Thymus (tissue), 11 donors: ENCODE data around the gene AFF3. TPM values are rescaled to one million over a fixed set of nuclear protein-coding genes. Genes with fewer than 3 reads are reported as not detected.
"Not testable (repeated sequence)": the region's sequence is repeated elsewhere in the genome, so short reads cannot be mapped to it uniquely, and the experiment has no call there.

ENCODE experiments used
- DNase-seq, 9 donors: peaks; one replicate each; pipeline ENCODE4 v3.0.0-alpha.2; 2013; ENCODE audit warnings: low spot score in 9 of 9, low read depth in 6 of 9, missing footprints in 1 of 9
- H3K27ac ChIP-seq, 2 donors: one replicate each; pipeline ENCODE4 v1.5.1; 2013; ENCODE audit warnings: control low read depth in 1 of 2, low read depth in 1 of 2, low read length in 1 of 2, mild to moderate bottlenecking in 1 of 2, moderate library complexity in 1 of 2
- H3K27me3 ChIP-seq, 2 donors: one replicate each; pipeline ENCODE4 v1.5.1; 2013; ENCODE audit warnings: low read length in 1 of 2; ENCODE audit not compliant: control insufficient read depth in 2 of 2, insufficient read depth in 1 of 2
- H3K36me3 ChIP-seq, 2 donors: one replicate each; pipeline ENCODE4 v1.5.1; 2013; ENCODE audit warnings: low read length in 1 of 2, mild to moderate bottlenecking in 1 of 2, moderate library complexity in 1 of 2; ENCODE audit not compliant: control insufficient read depth in 2 of 2, insufficient read depth in 2 of 2
- H3K4me1 ChIP-seq, 2 donors: one replicate each; pipeline ENCODE4 v1.5.1; 2013; ENCODE audit warnings: low read length in 2 of 2; ENCODE audit not compliant: control insufficient read depth in 2 of 2, insufficient read depth in 2 of 2
- H3K4me3 ChIP-seq, 2 donors: one replicate each; pipeline ENCODE4 v1.5.1; 2013; ENCODE audit warnings: low read length in 2 of 2, control low read depth in 1 of 2, mild to moderate bottlenecking in 1 of 2
- H3K9me3 ChIP-seq, 2 donors: one replicate each; pipeline ENCODE4 v1.5.1; 2013; ENCODE audit warnings: low read length in 1 of 2, mild to moderate bottlenecking in 1 of 2; ENCODE audit not compliant: control insufficient read depth in 2 of 2, insufficient read depth in 1 of 2
- WGBS: extraction: QIAGEN DNeasy Blood & Tissue Kit; methylation state at CpG from one replicate; pipeline ENCODE4 v1.1.7; 2013; 5-methylcytosine and 5-hydroxymethylcytosine counted together
- polyA plus RNA-seq: library from polyadenylated mRNA; stranded (reverse); fragments of 200-250 nt; gene quantifications from one replicate; pipeline ENCODE4 v1.2.3, GENCODE V29; 2013
- total RNA-seq: library from RNA; stranded (reverse); fragments of 120-200 nt; gene quantifications from one replicate; pipeline ENCODE4 v1.2.4, GENCODE V29; 2013
- donor health status: healthy.

The AFF3 gene
- total and polyA plus RNA-seq, 2 donors, result 5.3 to 9.7 TPM

- DNase-seq, H3K9me3 ChIP-seq, H3K27ac ChIP-seq, H3K36me3 ChIP-seq, H3K4me3 ChIP-seq, H3K4me1 ChIP-seq, H3K27me3 ChIP-seq: not testable (repeated sequence)
- WGBS, result 96% methylated on average over 8 of the region's 8 CpGs
Measured at GRCh38 chr2:99735314-99735713, 407.1 kb downstream of the AFF3 start.

DNA sequence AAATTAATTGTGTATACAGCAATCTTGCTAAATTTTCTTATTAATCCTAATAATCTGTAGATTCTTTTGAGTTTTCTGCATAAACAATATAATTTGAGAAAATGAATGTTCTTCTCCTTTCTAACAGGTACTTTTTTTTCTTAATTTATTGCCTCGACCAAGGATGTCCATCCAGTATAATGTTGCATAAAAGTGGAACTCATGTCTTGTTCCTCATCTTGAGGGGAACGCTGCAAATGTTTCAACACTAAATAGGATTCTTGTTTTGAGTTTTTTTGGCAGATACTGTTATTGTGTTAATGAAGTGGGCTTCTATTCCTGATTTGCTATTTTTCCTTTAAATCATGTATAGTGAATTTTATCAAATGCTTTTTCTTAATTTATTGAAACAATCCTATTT lies 408.2 kb downstream of the AFF3 start:
- Histone ChIP-seq H3K4me3 (no peak overlapping the region), H3K9me3 (no peaks in the 10 kb centered on the region), H3K27ac (no peak overlapping the region), H3K27me3 (no peaks in the 10 kb centered on the region), H3K36me3 (no peaks in the 10 kb centered on the region), H3K4me1 (no peaks in the 10 kb centered on the region)
- DNase-seq, result no peak
- WGBS, result 92% methylated on average over 2 of the region's 2 CpGs

DNA sequence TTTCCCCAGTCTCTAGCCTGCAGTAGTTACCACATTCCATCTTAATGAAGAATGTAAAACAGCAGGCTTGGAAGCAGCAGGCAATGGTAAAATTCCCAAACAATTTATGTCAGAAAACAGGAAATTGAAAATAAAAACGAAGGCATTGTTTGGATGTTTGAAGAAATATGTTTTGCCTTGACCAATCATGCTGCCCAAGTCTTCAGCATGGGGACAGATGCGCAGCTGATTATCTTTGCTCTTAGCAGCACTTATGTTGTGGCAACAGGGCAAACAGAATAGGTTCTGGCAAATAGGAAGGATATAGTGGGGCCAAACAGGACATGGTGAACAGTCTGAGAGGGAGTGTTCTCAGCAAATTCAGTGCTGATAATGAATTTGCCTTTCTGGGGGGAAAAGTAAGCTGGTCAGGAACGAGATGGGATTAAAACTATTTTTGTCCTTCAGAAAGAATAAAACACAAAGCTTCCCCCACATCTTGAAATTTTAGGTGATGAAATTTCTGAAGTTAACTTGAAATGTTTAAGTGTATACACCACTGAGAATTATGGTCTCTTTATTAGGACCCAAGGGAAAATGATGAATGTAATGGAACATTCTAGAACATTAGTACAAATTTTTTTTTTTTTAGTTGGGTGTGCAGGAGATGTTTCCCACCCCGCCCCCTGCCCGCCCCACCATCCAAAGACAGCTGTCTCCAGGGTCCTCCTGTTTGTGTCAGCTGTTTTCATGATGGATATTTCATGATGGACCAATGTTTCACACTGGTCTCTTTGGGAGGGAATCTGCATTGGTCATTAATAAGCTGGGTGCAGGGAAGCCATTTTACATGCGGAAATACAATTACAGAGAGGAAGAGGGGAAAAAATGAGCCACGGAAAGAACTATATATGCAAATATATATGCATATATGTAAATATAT lies 413.0 kb downstream of the AFF3 start:
- H3K4me1 ChIP-seq, result no peaks in the 10 kb centered on the region
- H3K9me3 ChIP-seq, result no peaks in the 10 kb centered on the region
- no peak overlapping the region for H3K27ac ChIP-seq
- 95% methylated on average over 7 of the region's 7 CpGs for WGBS
- no peaks in the 10 kb centered on the region for H3K36me3 ChIP-seq
- no peaks in the 10 kb centered on the region for H3K27me3 ChIP-seq
- no peak overlapping the region for H3K4me3 ChIP-seq
- no peak for DNase-seq

- no peak for DNase-seq
- no peak overlapping the region for H3K27ac ChIP-seq
Measured at GRCh38 chr2:99728166-99728565, 414.2 kb downstream of the AFF3 start.

GRCh38 chr2:99727199-99727598 lies 415.2 kb downstream of the AFF3 start:
- Histone ChIP-seq H3K27me3 (no peaks in the 10 kb centered on the region), H3K36me3 (peaks cover 0 to 3% of the 10 kb centered on the region in 2 donors), H3K27ac (no peak overlapping the region), H3K4me3 (no peak overlapping the region), H3K4me1 (no peaks in the 10 kb centered on the region), H3K9me3 (peaks cover 0 to 1% of the 10 kb centered on the region in 2 donors)
- WGBS, result 97% methylated on average over 1 of the region's 1 CpG
- DNase-seq, result no peak

More at GRCh38 chr2:99728166-99728565, 414.2 kb downstream of the AFF3 start:
- 74% methylated on average over 4 of the region's 4 CpGs for WGBS
- H3K27me3 ChIP-seq, result no peaks in the 10 kb centered on the region
- H3K9me3 ChIP-seq, result peaks cover 0 to 1% of the 10 kb centered on the region in 2 donors
- no peaks in the 10 kb centered on the region for H3K4me1 ChIP-seq
- H3K36me3 ChIP-seq, result peaks cover 0 to 3% of the 10 kb centered on the region in 2 donors
- no peak overlapping the region for H3K4me3 ChIP-seq

- no peaks in the 10 kb centered on the region for H3K4me1 ChIP-seq
- H3K36me3 ChIP-seq, result peaks cover 0 to 3% of the 10 kb centered on the region in 2 donors
- H3K27ac ChIP-seq, result no peak overlapping the region
- H3K9me3 ChIP-seq, result peaks cover 0 to 1% of the 10 kb centered on the region in 2 donors
- DNase-seq, result no peak
- whole genome bisulfite sequencing, result 97% methylated on average over 2 of the region's 2 CpGs
- no peak overlapping the region for H3K4me3 ChIP-seq
- H3K27me3 ChIP-seq, result no peaks in the 10 kb centered on the region
Measured at GRCh38 chr2:99726691-99727090, 415.7 kb downstream of the AFF3 start.

GRCh38 chr2:99725820-99726219 lies 416.6 kb downstream of the AFF3 start:
- Histone ChIP-seq H3K9me3 (peaks cover 0 to 1% of the 10 kb centered on the region in 2 donors), H3K4me1 (no peaks in the 10 kb centered on the region), H3K27ac (no peak overlapping the region), H3K36me3 (peaks cover 0 to 3% of the 10 kb centered on the region in 2 donors), H3K4me3 (no peak overlapping the region), H3K27me3 (no peaks in the 10 kb centered on the region)
- no peak for DNase-seq

- Histone ChIP-seq H3K9me3 (peaks cover 0 to 1% of the 10 kb centered on the region in 2 donors), H3K4me3 (no peak overlapping the region), H3K36me3 (peaks cover 0 to 3% of the 10 kb centered on the region in 2 donors), H3K27ac (no peak overlapping the region), H3K27me3 (no peaks in the 10 kb centered on the region), H3K4me1 (no peaks in the 10 kb centered on the region)
- DNase-seq, result no peak
- over 99% methylated on average over 2 of the region's 2 CpGs for WGBS
Measured at GRCh38 chr2:99722476-99722875, 419.9 kb downstream of the AFF3 start.

DNA sequence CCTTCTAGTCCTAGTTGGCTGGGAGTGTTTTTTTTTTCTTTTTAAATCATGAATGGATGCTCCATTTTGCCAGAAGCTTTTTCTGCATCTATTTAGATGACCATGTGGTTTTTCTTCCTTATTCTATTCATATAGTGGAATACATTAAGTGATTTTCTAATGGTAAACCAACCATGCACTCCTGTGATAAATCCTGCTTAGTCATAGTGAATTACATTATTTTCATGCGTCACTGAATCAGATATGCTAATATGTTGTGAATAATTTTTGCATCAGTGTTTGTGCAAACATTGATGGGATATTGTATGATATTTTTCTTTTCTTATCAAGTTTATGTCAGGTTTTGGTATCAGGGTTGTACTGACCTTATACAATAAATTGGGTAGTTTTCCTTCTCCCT lies 423.3 kb downstream of the AFF3 start:
- WGBS, result 99% methylated on average over 1 of the region's 1 CpG
- no peak for DNase-seq

More for the DNA sequence above, 423.3 kb downstream of the AFF3 start:
- Histone ChIP-seq H3K4me3 (no peak overlapping the region), H3K9me3 (peaks cover 0 to 1% of the 10 kb centered on the region in 2 donors), H3K36me3 (peaks cover 0 to 3% of the 10 kb centered on the region in 2 donors), H3K27me3 (no peaks in the 10 kb centered on the region), H3K4me1 (no peaks in the 10 kb centered on the region), H3K27ac (no peak overlapping the region)
